Loucy (cell line): ENCODE data around the gene VWA8.

Experiments
- EZH2phosphoT487 ChIP-seq: fragments of 200-600 bp; IDR thresholded peaks from 2 replicates; pipeline ENCODE4 v1.6.1; 2018; ENCODE audit warnings: antibody characterized with exemption, mild to moderate bottlenecking, moderate library complexity, borderline replicate concordance
- TF ChIP-seq, protein P1 (sequence below): fragments of 200-600 bp; sonication (generic); conservative IDR thresholded peaks from 2 replicates; pipeline ENCODE4 v1.5.1; 2014; ENCODE audit warnings: mild to moderate bottlenecking, antibody characterized with exemption, low read length

GRCh38 chr13:41791056-41791455 lies 169.9 kb downstream of the VWA8 start:
- TF ChIP-seq, protein P1, sequence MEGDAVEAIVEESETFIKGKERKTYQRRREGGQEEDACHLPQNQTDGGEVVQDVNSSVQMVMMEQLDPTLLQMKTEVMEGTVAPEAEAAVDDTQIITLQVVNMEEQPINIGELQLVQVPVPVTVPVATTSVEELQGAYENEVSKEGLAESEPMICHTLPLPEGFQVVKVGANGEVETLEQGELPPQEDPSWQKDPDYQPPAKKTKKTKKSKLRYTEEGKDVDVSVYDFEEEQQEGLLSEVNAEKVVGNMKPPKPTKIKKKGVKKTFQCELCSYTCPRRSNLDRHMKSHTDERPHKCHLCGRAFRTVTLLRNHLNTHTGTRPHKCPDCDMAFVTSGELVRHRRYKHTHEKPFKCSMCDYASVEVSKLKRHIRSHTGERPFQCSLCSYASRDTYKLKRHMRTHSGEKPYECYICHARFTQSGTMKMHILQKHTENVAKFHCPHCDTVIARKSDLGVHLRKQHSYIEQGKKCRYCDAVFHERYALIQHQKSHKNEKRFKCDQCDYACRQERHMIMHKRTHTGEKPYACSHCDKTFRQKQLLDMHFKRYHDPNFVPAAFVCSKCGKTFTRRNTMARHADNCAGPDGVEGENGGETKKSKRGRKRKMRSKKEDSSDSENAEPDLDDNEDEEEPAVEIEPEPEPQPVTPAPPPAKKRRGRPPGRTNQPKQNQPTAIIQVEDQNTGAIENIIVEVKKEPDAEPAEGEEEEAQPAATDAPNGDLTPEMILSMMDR: no peak
- TF ChIP-seq EZH2phosphoT487: no peak
